ENCODE data around the gene GPR35.
A peak's percentile ranks its signal among the peaks of the same experiment; 100 is the strongest.

Gene GPR35

GRCh38 chr2:240584486-240585031 is 40.7 kb upstream of the GPR35 start:
- peak overlapping the region; percentile 98 for H3K9ac ChIP-seq (ENCODE audit: low read length)
- peaks cover 46% of the 10 kb centered on the region for H3K4me1 ChIP-seq (ENCODE audit: control insufficient read depth, insufficient read depth, low read depth, low read length)
- H4K8ac ChIP-seq (ENCODE audit: low read length) = no peak overlapping the region
- no peak overlapping the region for H3K14ac ChIP-seq (ENCODE audit: low read length in 2 of 2)
- peaks cover 24% of the 10 kb centered on the region for H3K79me1 ChIP-seq (replicated peaks; ENCODE audit: low read length, poor library complexity, severe bottlenecking)
- no peaks in the 10 kb centered on the region for H3K9me3 ChIP-seq (ENCODE audit: control insufficient read depth, low read length)
- H4K91ac ChIP-seq (ENCODE audit: low read length) = no peak overlapping the region
- H3K23ac ChIP-seq (ENCODE audit: low read length in 2 of 2) = no peak overlapping the region
- no peak overlapping the region for H3K4me2 ChIP-seq (ENCODE audit: low read length, poor library complexity, severe bottlenecking)
- H3K4ac ChIP-seq (ENCODE audit: low read depth in 1 of 2, low read length in 2 of 2) = no peak overlapping the region
- H3K36me3 ChIP-seq (ENCODE audit: control insufficient read depth in 1 of 2, insufficient read depth in 2 of 2, low read depth in 1 of 2, low read length in 2 of 2) = peaks cover 4 to 9% of the 10 kb centered on the region in 2 experiments
- no peak overlapping the region for H2BK15ac ChIP-seq (ENCODE audit: low read depth, poor library complexity, severe bottlenecking)
- H2AK5ac ChIP-seq (ENCODE audit: low read length, severe bottlenecking) = no peak overlapping the region
- no peak overlapping the region for H3K27ac ChIP-seq (ENCODE audit: low read length, poor library complexity, severe bottlenecking)
- WGBS = 83% methylated on average over 4 of the region's 4 CpGs
- H2BK12ac ChIP-seq (ENCODE audit: low read length in 2 of 2) = no peak overlapping the region
- peak; percentile 40 for DNase-seq
- no peak overlapping the region for H2AFZ ChIP-seq (ENCODE audit: low read depth, low read length)
- H3K18ac ChIP-seq (ENCODE audit: low read depth in 1 of 2, low read length in 2 of 2) = no peak overlapping the region
- no peak overlapping the region for H2BK120ac ChIP-seq (ENCODE audit: low read depth, low read length)
- H3K4me3 ChIP-seq (ENCODE audit: insufficient read depth in 1 of 2, low read depth in 1 of 2, low read length in 2 of 2) = peak overlapping the region in 1 of 2 experiments; percentile 99
- H2BK5ac ChIP-seq (ENCODE audit: low read depth, low read length, poor library complexity, severe bottlenecking) = no peak overlapping the region
- H3K27me3 ChIP-seq (ENCODE audit: control insufficient read depth in 1 of 2, insufficient read depth in 1 of 2, low read length in 2 of 2) = no peaks in the 10 kb centered on the region

- peak overlapping the region; percentile 98 for H3K9ac ChIP-seq (ENCODE audit: low read length)
- no peak overlapping the region for H2AK5ac ChIP-seq (ENCODE audit: low read length, severe bottlenecking)
- H3K4me3 ChIP-seq (ENCODE audit: insufficient read depth in 1 of 2, low read depth in 1 of 2, low read length in 2 of 2) = peak overlapping the region in 1 of 2 experiments; percentile 99
- no peak overlapping the region for H3K18ac ChIP-seq (ENCODE audit: low read depth in 1 of 2, low read length in 2 of 2)
- no peak overlapping the region for H2BK12ac ChIP-seq (ENCODE audit: low read length in 2 of 2)
- WGBS = 91% methylated on average over 6 of the region's 6 CpGs
- no peak for DNase-seq
- peaks cover 45% of the 10 kb centered on the region for H3K4me1 ChIP-seq (ENCODE audit: control insufficient read depth, insufficient read depth, low read depth, low read length)
- no peak overlapping the region for H3K4ac ChIP-seq (ENCODE audit: low read depth in 1 of 2, low read length in 2 of 2)
- peaks cover 27% of the 10 kb centered on the region for H3K79me1 ChIP-seq (replicated peaks; ENCODE audit: low read length, poor library complexity, severe bottlenecking)
- H3K36me3 ChIP-seq (ENCODE audit: control insufficient read depth in 1 of 2, insufficient read depth in 2 of 2, low read depth in 1 of 2, low read length in 2 of 2) = peaks cover 7 to 13% of the 10 kb centered on the region in 2 experiments
- H3K23ac ChIP-seq (ENCODE audit: low read length in 2 of 2) = no peak overlapping the region
- no peak overlapping the region for H4K91ac ChIP-seq (ENCODE audit: low read length)
- no peaks in the 10 kb centered on the region for H3K27me3 ChIP-seq (ENCODE audit: control insufficient read depth in 1 of 2, insufficient read depth in 1 of 2, low read length in 2 of 2)
- H2BK5ac ChIP-seq (ENCODE audit: low read depth, low read length, poor library complexity, severe bottlenecking) = no peak overlapping the region
- H2AFZ ChIP-seq (ENCODE audit: low read depth, low read length) = no peak overlapping the region
- no peak overlapping the region for H2BK120ac ChIP-seq (ENCODE audit: low read depth, low read length)
- H3K27ac ChIP-seq (ENCODE audit: low read length, poor library complexity, severe bottlenecking) = no peak overlapping the region
- H3K9me3 ChIP-seq (ENCODE audit: control insufficient read depth, low read length) = no peaks in the 10 kb centered on the region
- H3K14ac ChIP-seq (ENCODE audit: low read length in 2 of 2) = no peak overlapping the region
- H3K4me2 ChIP-seq (ENCODE audit: low read length, poor library complexity, severe bottlenecking) = peak overlapping the region; percentile 69
- no peak overlapping the region for H4K8ac ChIP-seq (ENCODE audit: low read length)
- H2BK15ac ChIP-seq (ENCODE audit: low read depth, poor library complexity, severe bottlenecking) = no peak overlapping the region
These were observed 40.2 kb upstream of the GPR35 start for GRCh38 chr2:240585101-240585500.

GRCh38 chr2:240585681-240586197 is 39.5 kb upstream of the GPR35 start:
- H3K23ac ChIP-seq (ENCODE audit: low read length in 2 of 2) = no peak overlapping the region
- WGBS = 16% methylated on average over 20 of the region's 20 CpGs
- no peak overlapping the region for H2BK5ac ChIP-seq (ENCODE audit: low read depth, low read length, poor library complexity, severe bottlenecking)

GRCh38 chr2:240586198-240586918 is 38.9 kb upstream of the GPR35 start, which contains the start of gene CAPN10:
CAPN10 (plus strand) TSS chr2:240586734; CDS start chr2:240586912, 178 bp downstream.
- H3K9me3 ChIP-seq (ENCODE audit: control insufficient read depth, low read length) = no peaks in the 10 kb centered on the region
- H3K79me1 ChIP-seq (replicated peaks; ENCODE audit: low read length, poor library complexity, severe bottlenecking) = peaks cover 36% of the 10 kb centered on the region
- H4K91ac ChIP-seq (ENCODE audit: low read length) = peak within 1 kb of the TSS; percentile 77
- H3K36me3 ChIP-seq (ENCODE audit: control insufficient read depth in 1 of 2, insufficient read depth in 2 of 2, low read depth in 1 of 2, low read length in 2 of 2) = peaks cover 16% of the 10 kb centered on the region in 2 experiments
- H2BK12ac ChIP-seq (ENCODE audit: low read length in 2 of 2) = peak within 1 kb of the TSS in 1 of 2 experiments; percentile 12
- peak; percentile 97 for DNase-seq
- H3K27ac ChIP-seq (ENCODE audit: low read length, poor library complexity, severe bottlenecking) = peak within 1 kb of the TSS; percentile 78
- peak within 1 kb of the TSS; percentile 97 for H3K4me2 ChIP-seq (ENCODE audit: low read length, poor library complexity, severe bottlenecking)
- peaks cover 43% of the 10 kb centered on the region for H3K4me1 ChIP-seq (ENCODE audit: control insufficient read depth, insufficient read depth, low read depth, low read length)
- peak within 1 kb of the TSS; percentile 93 for H2BK120ac ChIP-seq (ENCODE audit: low read depth, low read length)
- H2BK5ac ChIP-seq (ENCODE audit: low read depth, low read length, poor library complexity, severe bottlenecking) = peak within 1 kb of the TSS; percentile 87
- H3K4me3 ChIP-seq (ENCODE audit: insufficient read depth in 1 of 2, low read depth in 1 of 2, low read length in 2 of 2) = peak within 1 kb of the TSS; percentile 84 to 99
- no peaks in the 10 kb centered on the region for H3K27me3 ChIP-seq (ENCODE audit: control insufficient read depth in 1 of 2, insufficient read depth in 1 of 2, low read length in 2 of 2)
- H2AK5ac ChIP-seq (ENCODE audit: low read length, severe bottlenecking) = peak within 1 kb of the TSS; percentile 18
- H2AFZ ChIP-seq (ENCODE audit: low read depth, low read length) = peak within 1 kb of the TSS; percentile 79
- H3K18ac ChIP-seq (ENCODE audit: low read depth in 1 of 2, low read length in 2 of 2) = peak within 1 kb of the TSS; percentile 94 to 95
- no peak within 1 kb of the TSS for H3K23ac ChIP-seq (ENCODE audit: low read length in 2 of 2)
- H4K8ac ChIP-seq (ENCODE audit: low read length) = peak within 1 kb of the TSS; percentile 91
- H2BK15ac ChIP-seq (ENCODE audit: low read depth, poor library complexity, severe bottlenecking) = peak within 1 kb of the TSS; percentile 99
- H3K4ac ChIP-seq (ENCODE audit: low read depth in 1 of 2, low read length in 2 of 2) = peak within 1 kb of the TSS; percentile 84 to 91
- under 1% methylated on average over 75 of the region's 88 CpGs for WGBS
- peak within 1 kb of the TSS; percentile 98 for H3K9ac ChIP-seq (ENCODE audit: low read length)
- peak within 1 kb of the TSS in 1 of 2 experiments; percentile 85 for H3K14ac ChIP-seq (ENCODE audit: low read length in 2 of 2)

More at GRCh38 chr2:240585681-240586197, 39.5 kb upstream of the GPR35 start:
- H3K27me3 ChIP-seq (ENCODE audit: control insufficient read depth in 1 of 2, insufficient read depth in 1 of 2, low read length in 2 of 2) = no peaks in the 10 kb centered on the region
- peaks cover 32% of the 10 kb centered on the region for H3K79me1 ChIP-seq (replicated peaks; ENCODE audit: low read length, poor library complexity, severe bottlenecking)
- H3K9me3 ChIP-seq (ENCODE audit: control insufficient read depth, low read length) = no peaks in the 10 kb centered on the region
- peaks cover 10 to 16% of the 10 kb centered on the region in 2 experiments for H3K36me3 ChIP-seq (ENCODE audit: control insufficient read depth in 1 of 2, insufficient read depth in 2 of 2, low read depth in 1 of 2, low read length in 2 of 2)
- H3K9ac ChIP-seq (ENCODE audit: low read length) = peak overlapping the region; percentile 98
- no peak overlapping the region for H3K14ac ChIP-seq (ENCODE audit: low read length in 2 of 2)
- H3K4me1 ChIP-seq (ENCODE audit: control insufficient read depth, insufficient read depth, low read depth, low read length) = peaks cover 43% of the 10 kb centered on the region
- H4K8ac ChIP-seq (ENCODE audit: low read length) = peak overlapping the region; percentile 81
- peak overlapping the region; percentile 76 for H3K27ac ChIP-seq (ENCODE audit: low read length, poor library complexity, severe bottlenecking)
- peak overlapping the region; percentile 69 for H3K4me2 ChIP-seq (ENCODE audit: low read length, poor library complexity, severe bottlenecking)
- peak overlapping the region; percentile 18 for H2AK5ac ChIP-seq (ENCODE audit: low read length, severe bottlenecking)
- H3K4me3 ChIP-seq (ENCODE audit: insufficient read depth in 1 of 2, low read depth in 1 of 2, low read length in 2 of 2) = peak overlapping the region; percentile 84 to 99
- H2BK12ac ChIP-seq (ENCODE audit: low read length in 2 of 2) = no peak overlapping the region
- peak overlapping the region in 1 of 2 experiments; percentile 82 for H3K18ac ChIP-seq (ENCODE audit: low read depth in 1 of 2, low read length in 2 of 2)
- H2BK120ac ChIP-seq (ENCODE audit: low read depth, low read length) = no peak overlapping the region
- H3K4ac ChIP-seq (ENCODE audit: low read depth in 1 of 2, low read length in 2 of 2) = peak overlapping the region; percentile 15 to 84
- H2BK15ac ChIP-seq (ENCODE audit: low read depth, poor library complexity, severe bottlenecking) = no peak overlapping the region
- H2AFZ ChIP-seq (ENCODE audit: low read depth, low read length) = peak overlapping the region; percentile 66
- no peak for DNase-seq
- peak overlapping the region; percentile 66 for H4K91ac ChIP-seq (ENCODE audit: low read length)
